Pancreas (tissue), 10 donors: ENCODE results near the gene REM1. TPM values are rescaled to one million over a fixed set of nuclear protein-coding genes. Genes with fewer than 3 reads are reported as not detected.
"Not testable (repeated sequence)": the region's sequence is repeated elsewhere in the genome, so short reads cannot be mapped to it uniquely, and the experiment has no call there.

Experiments
- ATAC-seq, 4 donors: fragments of 200-7000 bp; cut with Tn5 transposase; one replicate each; pipeline versions ENCODE4 v1.8.0 to v1.9.1; 2020; ENCODE audit warnings: mild to moderate bottlenecking in 4 of 4, moderate library complexity in 4 of 4
- DNase-seq, 6 donors: peaks; one replicate each; pipeline ENCODE4 v3.0.0-alpha.2; 2020
- FAIRE-seq: peaks from 2 replicates; lab custom pipeline; 2012; peaks lifted over from hg19 to GRCh38; lab: Jason Lieb, UNC
- H3K27ac ChIP-seq, 4 donors: fragments of 200-600 bp; sonication (generic); 1 replicate in 3 of 4; 2 replicates in 1 of 4; pipeline versions ENCODE4 v1.5.0 to v1.8.0; 2020
- H3K27me3 ChIP-seq, 4 donors: fragments of 200-600 bp; one replicate each; pipeline ENCODE4 v1.8.0; 2021
- H3K36me3 ChIP-seq, 3 donors: fragments of 200-600 bp; sonication (generic) in 1 of 3; one replicate each; pipeline versions ENCODE4 v1.5.0 to v1.8.0; 2020 to 2021
- H3K4me1 ChIP-seq, 3 donors: fragments of 200-600 bp; one replicate each; pipeline ENCODE4 v1.8.0; 2021
- H3K4me3 ChIP-seq, 4 donors: fragments of 200-600 bp; sonication (generic) in 2 of 4; one replicate each; pipeline versions ENCODE4 v1.5.0 to v1.8.0; 2020 to 2021
- H3K9me3 ChIP-seq, 4 donors: fragments of 200-600 bp; one replicate each; pipeline ENCODE4 v1.8.0; 2021
- CTCF ChIP-seq, 4 donors: fragments of 200-600 bp; sonication (generic) in 3 of 4; IDR thresholded peaks; one replicate each; pipeline versions ENCODE4 v1.5.0 to v1.8.0; 2021; ENCODE audit warnings: antibody characterized with exemption in 4 of 4
- WGBS, 2 donors: extraction: QIAGEN DNeasy Blood & Tissue Kit; methylation state at CpG; one replicate each; pipeline ENCODE4 v1.1.7; 2013; 5-methylcytosine and 5-hydroxymethylcytosine counted together
- intact Hi-C, 3 donors: fragments of 100-400 bp; cut with DNase I; formaldehyde crosslinking; loops; one replicate each; pipeline versions ENCODE4 v1.11.1 to v1.14.2; 2022
- polyA plus RNA-seq, 2 donors: library from polyadenylated mRNA; stranded (reverse); fragments of 200-250 nt; gene quantifications; one replicate each; pipeline ENCODE4 v1.2.3, GENCODE V29; 2013
- total RNA-seq, 6 donors: library from RNA; stranded (reverse); fragmentation: NEBNext Ultra II Directional in 4 of 6; extraction: Animal tissue kit (Norgen Biotek cat#: 25700) in 4 of 6; gene quantifications; one replicate each; pipeline versions ENCODE4 v1.2.1 to v1.2.4, GENCODE V29; 2021 to 2023
- donor health status: healthy with polysubstance abuse.
- donor health status: DM: no; HTN: no; CAD: no; lungs with moderate emphysema.
- donor health status: DM: no; HTN: no; CAD: no.
- donor health status: control.
- donor health status: control.
- donor health status: Bipolar disorder and iron deficiency.
- donor health status: DM: yes; HTN: yes; CAD: no.
- donor health status: DM: no; HTN: no; CAD: no.
- donor health status: DM: no; HTN: no; CAD: no.
- donor health status: DM: yes; HTN: yes; CAD: no.

REM1 gene
- total and polyA plus RNA-seq, 8 donors, result 0.14 to 1.7 (median 0.34) TPM; not detected in 1

- intact Hi-C loops, result no loop called here
- H3K4me3 ChIP-seq, result no peak overlapping the region
- H3K27ac ChIP-seq, result peak overlapping the region in 1 of 4 donors; percentile 37
- ATAC-seq, result peak in 3 of 4 donors; percentile 30 to 46 (median 42)
- H3K27me3 ChIP-seq, result no peaks in the 10 kb centered on the region
- no peaks in the 10 kb centered on the region for H3K9me3 ChIP-seq
- FAIRE-seq, result no peak
- no peak for TF ChIP-seq CTCF (IDR thresholded peaks at IDR 0.05)
- H3K4me1 ChIP-seq, result no peaks in the 10 kb centered on the region
- H3K36me3 ChIP-seq, result no peaks in the 10 kb centered on the region
- peak in 2 of 6 donors; percentile 50 to 63 for DNase-seq
- WGBS, 2 donors, result 26 to 32% methylated on average over 15 of the region's 15 CpGs
These were observed 21.7 kb downstream of the REM1 start for GRCh38 chr20:31496761-31497295.

GRCh38 chr20:31497838-31498540 lies 22.9 kb downstream of the REM1 start:
- no peaks in the 10 kb centered on the region for H3K36me3 ChIP-seq
- no peak overlapping the region for H3K4me3 ChIP-seq
- FAIRE-seq, result no peak
- intact Hi-C loops, result no loop called here
- no peak for DNase-seq
- no peak for TF ChIP-seq CTCF (IDR thresholded peaks at IDR 0.05)
- no peaks in the 10 kb centered on the region for H3K27me3 ChIP-seq
- no peaks in the 10 kb centered on the region for H3K9me3 ChIP-seq
- ATAC-seq, result no peak
- no peak overlapping the region for H3K27ac ChIP-seq
- no peaks in the 10 kb centered on the region for H3K4me1 ChIP-seq
- 32% methylated on average over 6 of the region's 6 CpGs for WGBS, 2 donors

- FAIRE-seq (no peak), DNase-seq (no peak), ATAC-seq (no peak)
- Histone ChIP-seq H3K9me3 (no peaks in the 10 kb centered on the region), H3K36me3 (no peaks in the 10 kb centered on the region), H3K27me3 (no peaks in the 10 kb centered on the region), H3K4me3 (no peak overlapping the region), H3K27ac (no peak overlapping the region), H3K4me1 (no peaks in the 10 kb centered on the region)
- no peak for TF ChIP-seq CTCF (IDR thresholded peaks at IDR 0.05)
- intact Hi-C loops, result loop anchor here in 1 of 3 donors (10.0 kb wide), 1 partner anchor 46 kb away; no protein-coding TSS in a partner anchor
- 34 to 48% methylated on average over 1 of the region's 1 CpG for WGBS, 2 donors
These were observed 25.4 kb downstream of the REM1 start for GRCh38 chr20:31500527-31500926.

- TF ChIP-seq CTCF (IDR thresholded peaks at IDR 0.05), result peak; percentile 91 to 95 (median 94)
- H3K4me1 ChIP-seq, H3K27ac ChIP-seq, FAIRE-seq, H3K36me3 ChIP-seq, H3K4me3 ChIP-seq, H3K27me3 ChIP-seq, H3K9me3 ChIP-seq: not testable (repeated sequence)
- WGBS, 2 donors, result 26 to 35% methylated on average over 20 of the region's 20 CpGs
- intact Hi-C loops, result loop anchor here in 1 of 3 donors (10.0 kb wide), 1 partner anchor 48 kb away; no protein-coding TSS in a partner anchor
- ATAC-seq, result peak; percentile 97 to 100 (median 99)
- peak; percentile 67 to 91 (median 85) for DNase-seq
These were observed 28.0 kb downstream of the REM1 start for GRCh38 chr20:31502884-31503673.
